ENCODE data around the gene HASPIN.

Gene HASPIN

DNA sequence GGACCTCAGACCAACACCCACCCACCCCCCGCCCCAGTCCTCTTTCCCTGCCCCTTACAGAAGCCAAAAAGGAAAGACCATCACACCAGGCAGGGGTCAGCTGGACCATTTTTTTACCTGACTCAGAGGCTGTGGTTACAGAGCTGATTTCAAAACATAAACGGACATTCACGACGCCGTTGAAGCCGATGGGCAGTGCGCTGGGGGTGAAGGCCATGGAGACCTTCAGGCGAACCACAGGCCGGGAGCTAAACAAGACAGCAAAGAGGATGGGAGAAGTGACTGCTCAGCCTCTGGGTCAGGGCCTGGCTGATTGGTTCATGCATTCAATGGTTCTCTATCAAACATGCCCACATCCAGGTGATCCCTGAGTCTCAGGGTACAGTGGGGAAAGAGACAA lies 24.1 kb downstream of the HASPIN start:
- H2BK12ac ChIP-seq (ENCODE audit: low read length in 2 of 2): no peak overlapping the region
- no peak overlapping the region for H3K4me2 ChIP-seq (ENCODE audit: low read length, poor library complexity, severe bottlenecking)
- no peaks in the 10 kb centered on the region for H3K4me1 ChIP-seq (ENCODE audit: control insufficient read depth, insufficient read depth, low read depth, low read length)
- H3K9me3 ChIP-seq (ENCODE audit: control insufficient read depth, low read length): no peaks in the 10 kb centered on the region
- H4K91ac ChIP-seq (ENCODE audit: low read length): no peak overlapping the region
- no peak overlapping the region for H3K27ac ChIP-seq (ENCODE audit: low read length, poor library complexity, severe bottlenecking)
- H2BK5ac ChIP-seq (ENCODE audit: low read depth, low read length, poor library complexity, severe bottlenecking): no peak overlapping the region
- H2BK15ac ChIP-seq (ENCODE audit: low read depth, poor library complexity, severe bottlenecking): no peak overlapping the region
- H2AK5ac ChIP-seq (ENCODE audit: low read length, severe bottlenecking): no peak overlapping the region
- no peak for DNase-seq
- peaks cover 11 to 58% of the 10 kb centered on the region in 2 experiments for H3K27me3 ChIP-seq (ENCODE audit: control insufficient read depth in 1 of 2, insufficient read depth in 1 of 2, low read length in 2 of 2)
- H3K79me1 ChIP-seq (replicated peaks; ENCODE audit: low read length, poor library complexity, severe bottlenecking): no peaks in the 10 kb centered on the region
- no peak overlapping the region for H2AFZ ChIP-seq (ENCODE audit: low read depth, low read length)
- H4K8ac ChIP-seq (ENCODE audit: low read length): no peak overlapping the region
- no peak overlapping the region for H3K14ac ChIP-seq (ENCODE audit: low read length in 2 of 2)
- H3K4ac ChIP-seq (ENCODE audit: low read depth in 1 of 2, low read length in 2 of 2): no peak overlapping the region
- H3K4me3 ChIP-seq (ENCODE audit: insufficient read depth in 1 of 2, low read depth in 1 of 2, low read length in 2 of 2): no peak overlapping the region
- no peak overlapping the region for H3K18ac ChIP-seq (ENCODE audit: low read depth in 1 of 2, low read length in 2 of 2)
- no peak overlapping the region for H2BK120ac ChIP-seq (ENCODE audit: low read depth, low read length)
- 93% methylated on average over 9 of the region's 9 CpGs for WGBS
- H3K23ac ChIP-seq (ENCODE audit: low read length in 2 of 2): no peak overlapping the region
- H3K9ac ChIP-seq (ENCODE audit: low read length): no peak overlapping the region
- H3K36me3 ChIP-seq (ENCODE audit: control insufficient read depth in 1 of 2, insufficient read depth in 2 of 2, low read depth in 1 of 2, low read length in 2 of 2): no peaks in the 10 kb centered on the region

DNA sequence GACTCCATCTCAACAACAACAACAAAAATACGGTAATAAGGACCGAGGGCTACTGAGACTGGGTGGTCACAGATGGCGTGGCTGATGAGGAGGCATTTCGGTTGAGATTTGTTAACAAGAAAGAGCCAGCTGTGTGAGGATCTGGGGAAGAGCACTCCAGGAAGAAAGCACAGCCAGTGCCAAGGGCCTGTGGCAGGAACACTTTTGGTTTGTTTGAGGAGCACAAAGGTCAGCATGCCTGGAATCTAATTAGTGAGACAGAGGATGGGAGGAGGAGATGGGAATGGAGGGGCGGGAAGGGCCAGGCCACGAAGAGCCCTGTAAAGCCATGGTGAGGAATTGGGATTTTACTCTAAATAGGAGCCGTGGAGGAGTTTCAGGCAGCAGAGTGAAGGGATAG lies 24.9 kb downstream of the HASPIN start:
- Histone ChIP-seq H2AFZ (ENCODE audit: low read depth, low read length) (no peak overlapping the region), H3K23ac (ENCODE audit: low read length in 2 of 2) (no peak overlapping the region), H2BK120ac (ENCODE audit: low read depth, low read length) (no peak overlapping the region), H2BK12ac (ENCODE audit: low read length in 2 of 2) (no peak overlapping the region), H3K14ac (ENCODE audit: low read length in 2 of 2) (no peak overlapping the region), H4K91ac (ENCODE audit: low read length) (no peak overlapping the region), H3K79me1 (replicated peaks; ENCODE audit: low read length, poor library complexity, severe bottlenecking) (no peaks in the 10 kb centered on the region), H3K9me3 (ENCODE audit: control insufficient read depth, low read length) (no peaks in the 10 kb centered on the region), H2AK5ac (ENCODE audit: low read length, severe bottlenecking) (no peak overlapping the region), H3K27ac (ENCODE audit: low read length, poor library complexity, severe bottlenecking) (no peak overlapping the region), H3K4me3 (ENCODE audit: insufficient read depth in 1 of 2, low read depth in 1 of 2, low read length in 2 of 2) (no peak overlapping the region), H3K4ac (ENCODE audit: low read depth in 1 of 2, low read length in 2 of 2) (no peak overlapping the region), H3K18ac (ENCODE audit: low read depth in 1 of 2, low read length in 2 of 2) (no peak overlapping the region), H4K8ac (ENCODE audit: low read length) (no peak overlapping the region), H3K27me3 (ENCODE audit: control insufficient read depth in 1 of 2, insufficient read depth in 1 of 2, low read length in 2 of 2) (peaks cover 11 to 66% of the 10 kb centered on the region in 2 experiments), H3K4me2 (ENCODE audit: low read length, poor library complexity, severe bottlenecking) (no peak overlapping the region), H3K9ac (ENCODE audit: low read length) (no peak overlapping the region), H3K36me3 (ENCODE audit: control insufficient read depth in 1 of 2, insufficient read depth in 2 of 2, low read depth in 1 of 2, low read length in 2 of 2) (no peaks in the 10 kb centered on the region), H2BK15ac (ENCODE audit: low read depth, poor library complexity, severe bottlenecking) (no peak overlapping the region), H2BK5ac (ENCODE audit: low read depth, low read length, poor library complexity, severe bottlenecking) (no peak overlapping the region), H3K4me1 (ENCODE audit: control insufficient read depth, insufficient read depth, low read depth, low read length) (no peaks in the 10 kb centered on the region)
- 91% methylated on average over 7 of the region's 7 CpGs for WGBS
- no peak for DNase-seq

DNA sequence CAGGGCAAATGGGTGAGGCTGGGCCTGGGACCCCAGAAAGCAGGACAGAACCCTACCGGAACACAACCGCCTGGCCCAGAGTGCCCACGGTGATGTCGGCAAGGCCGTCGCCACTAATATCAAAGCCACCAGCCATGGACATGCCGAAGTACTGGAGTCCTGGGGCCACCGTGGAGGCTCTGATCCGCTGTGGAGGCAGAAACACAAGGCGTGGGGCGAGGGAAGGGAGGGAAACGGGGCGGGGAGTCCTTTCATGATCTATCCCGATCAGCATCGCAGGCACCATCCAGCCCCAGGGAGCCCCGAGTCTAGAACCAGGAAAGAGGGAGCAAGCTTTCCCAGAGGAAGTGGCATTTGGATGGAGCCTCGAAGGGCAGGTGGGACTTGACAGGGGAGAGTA lies 26.6 kb downstream of the HASPIN start:
- Histone ChIP-seq H3K4me3 (ENCODE audit: insufficient read depth in 1 of 2, low read depth in 1 of 2, low read length in 2 of 2) (peak overlapping the region in 1 of 2 experiments; percentile 18), H2BK15ac (ENCODE audit: low read depth, poor library complexity, severe bottlenecking) (no peak overlapping the region), H3K36me3 (ENCODE audit: control insufficient read depth in 1 of 2, insufficient read depth in 2 of 2, low read depth in 1 of 2, low read length in 2 of 2) (no peaks in the 10 kb centered on the region), H3K27ac (ENCODE audit: low read length, poor library complexity, severe bottlenecking) (no peak overlapping the region), H3K4me2 (ENCODE audit: low read length, poor library complexity, severe bottlenecking) (no peak overlapping the region), H2AFZ (ENCODE audit: low read depth, low read length) (no peak overlapping the region), H3K4me1 (ENCODE audit: control insufficient read depth, insufficient read depth, low read depth, low read length) (peaks cover 9% of the 10 kb centered on the region), H3K9me3 (ENCODE audit: control insufficient read depth, low read length) (no peaks in the 10 kb centered on the region), H3K9ac (ENCODE audit: low read length) (no peak overlapping the region), H2AK5ac (ENCODE audit: low read length, severe bottlenecking) (no peak overlapping the region), H3K14ac (ENCODE audit: low read length in 2 of 2) (no peak overlapping the region), H2BK12ac (ENCODE audit: low read length in 2 of 2) (no peak overlapping the region), H3K79me1 (replicated peaks; ENCODE audit: low read length, poor library complexity, severe bottlenecking) (no peaks in the 10 kb centered on the region), H2BK120ac (ENCODE audit: low read depth, low read length) (no peak overlapping the region), H3K4ac (ENCODE audit: low read depth in 1 of 2, low read length in 2 of 2) (no peak overlapping the region), H4K8ac (ENCODE audit: low read length) (no peak overlapping the region), H4K91ac (ENCODE audit: low read length) (no peak overlapping the region), H3K27me3 (ENCODE audit: control insufficient read depth in 1 of 2, insufficient read depth in 1 of 2, low read length in 2 of 2) (peaks cover 11 to 63% of the 10 kb centered on the region in 2 experiments), H3K18ac (ENCODE audit: low read depth in 1 of 2, low read length in 2 of 2) (no peak overlapping the region), H2BK5ac (ENCODE audit: low read depth, low read length, poor library complexity, severe bottlenecking) (no peak overlapping the region), H3K23ac (ENCODE audit: low read length in 2 of 2) (no peak overlapping the region)
- no peak for DNase-seq
- 90% methylated on average over 17 of the region's 17 CpGs for WGBS

DNA sequence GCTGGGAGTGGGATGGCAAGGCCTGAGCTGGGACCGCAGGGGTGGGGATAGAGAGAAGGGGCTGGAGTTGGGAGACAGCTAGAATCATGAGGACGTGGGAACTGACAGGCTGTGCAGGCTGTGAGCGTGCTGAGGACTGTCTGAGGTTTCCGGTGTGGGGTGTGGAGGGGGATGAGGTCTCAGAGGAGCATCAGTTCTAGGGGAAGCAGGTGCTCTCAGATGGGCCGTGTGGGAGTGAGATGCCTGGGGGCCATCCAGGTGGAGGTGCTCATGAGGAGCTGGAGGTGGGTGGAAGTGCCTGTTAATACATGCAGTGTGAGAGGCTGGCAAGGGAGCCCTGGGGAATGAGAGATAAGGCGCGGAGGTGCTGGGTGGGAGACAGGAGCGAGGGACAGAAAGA lies 27.2 kb downstream of the HASPIN start:
- H3K79me1 ChIP-seq (replicated peaks; ENCODE audit: low read length, poor library complexity, severe bottlenecking): no peaks in the 10 kb centered on the region
- no peak overlapping the region for H2BK5ac ChIP-seq (ENCODE audit: low read depth, low read length, poor library complexity, severe bottlenecking)
- no peaks in the 10 kb centered on the region for H3K9me3 ChIP-seq (ENCODE audit: control insufficient read depth, low read length)
- DNase-seq: no peak
- peaks cover 11 to 62% of the 10 kb centered on the region in 2 experiments for H3K27me3 ChIP-seq (ENCODE audit: control insufficient read depth in 1 of 2, insufficient read depth in 1 of 2, low read length in 2 of 2)
- H2BK15ac ChIP-seq (ENCODE audit: low read depth, poor library complexity, severe bottlenecking): no peak overlapping the region
- H3K27ac ChIP-seq (ENCODE audit: low read length, poor library complexity, severe bottlenecking): no peak overlapping the region
- H2BK120ac ChIP-seq (ENCODE audit: low read depth, low read length): no peak overlapping the region
- H3K9ac ChIP-seq (ENCODE audit: low read length): no peak overlapping the region
- no peak overlapping the region for H2AK5ac ChIP-seq (ENCODE audit: low read length, severe bottlenecking)
- H3K23ac ChIP-seq (ENCODE audit: low read length in 2 of 2): no peak overlapping the region
- H2AFZ ChIP-seq (ENCODE audit: low read depth, low read length): no peak overlapping the region
- H4K8ac ChIP-seq (ENCODE audit: low read length): no peak overlapping the region
- H3K14ac ChIP-seq (ENCODE audit: low read length in 2 of 2): no peak overlapping the region
- no peak overlapping the region for H3K18ac ChIP-seq (ENCODE audit: low read depth in 1 of 2, low read length in 2 of 2)
- peaks cover 9% of the 10 kb centered on the region for H3K4me1 ChIP-seq (ENCODE audit: control insufficient read depth, insufficient read depth, low read depth, low read length)
- no peaks in the 10 kb centered on the region for H3K36me3 ChIP-seq (ENCODE audit: control insufficient read depth in 1 of 2, insufficient read depth in 2 of 2, low read depth in 1 of 2, low read length in 2 of 2)
- no peak overlapping the region for H3K4me2 ChIP-seq (ENCODE audit: low read length, poor library complexity, severe bottlenecking)
- H2BK12ac ChIP-seq (ENCODE audit: low read length in 2 of 2): no peak overlapping the region
- H3K4ac ChIP-seq (ENCODE audit: low read depth in 1 of 2, low read length in 2 of 2): no peak overlapping the region
- no peak overlapping the region for H4K91ac ChIP-seq (ENCODE audit: low read length)
- WGBS: 83% methylated on average over 8 of the region's 8 CpGs
- H3K4me3 ChIP-seq (ENCODE audit: insufficient read depth in 1 of 2, low read depth in 1 of 2, low read length in 2 of 2): no peak overlapping the region
